HG02759 (cell line): ENCODE results near the gene ATP2C1.

Experiments used
- ATAC-seq: cut with Tn5 transposase; IDR thresholded peaks from one replicate; pipeline ENCODE4 v1.9.1; 2021; ENCODE audit warnings: mild to moderate bottlenecking, moderate library complexity; ENCODE audit not compliant: unreplicated experiment

The ATP2C1 gene

GRCh38 chr3:130894130-130894985, 474 bp downstream of the ATP2C1 start:
- ATAC-seq, result peak; percentile 19

- no peak for ATAC-seq
These were observed 1.0 kb downstream of the ATP2C1 start for GRCh38 chr3:130894986-130895280.

- no peak for ATAC-seq
These were observed 2.0 kb downstream of the ATP2C1 start for GRCh38 chr3:130895690-130896488.

GRCh38 chr3:130897316-130897715, 3.4 kb downstream of the ATP2C1 start:
- no peak for ATAC-seq

- ATAC-seq, result peak; percentile 57
These were observed 7.1 kb downstream of the ATP2C1 start for GRCh38 chr3:130900959-130901358.

- ATAC-seq, result no peak
These were observed 7.8 kb downstream of the ATP2C1 start for GRCh38 chr3:130901463-130902204.

GRCh38 chr3:130903412-130903908, 9.6 kb downstream of the ATP2C1 start:
- no peak for ATAC-seq

GRCh38 chr3:130904491-130904890, 10.6 kb downstream of the ATP2C1 start:
- no peak for ATAC-seq

GRCh38 chr3:130905551-130905950, 11.7 kb downstream of the ATP2C1 start:
- no peak for ATAC-seq

GRCh38 chr3:130906374-130906995, 12.6 kb downstream of the ATP2C1 start:
- no peak for ATAC-seq

- no peak for ATAC-seq
These were observed 13.6 kb downstream of the ATP2C1 start for GRCh38 chr3:130907500-130907899.

GRCh38 chr3:130907966-130908365, 14.1 kb downstream of the ATP2C1 start:
- no peak for ATAC-seq

GRCh38 chr3:130915567-130916292, 21.8 kb downstream of the ATP2C1 start:
- no peak for ATAC-seq

- peak; percentile 74 for ATAC-seq
These were observed 22.8 kb downstream of the ATP2C1 start for GRCh38 chr3:130916507-130917167.

GRCh38 chr3:130918328-130918727, 24.4 kb downstream of the ATP2C1 start:
- no peak for ATAC-seq

GRCh38 chr3:130925628-130926027, 31.7 kb downstream of the ATP2C1 start:
- ATAC-seq, result peak; percentile 64

- ATAC-seq, result no peak
These were observed 32.6 kb downstream of the ATP2C1 start for GRCh38 chr3:130926504-130926903.

GRCh38 chr3:130929804-130930203, 35.9 kb downstream of the ATP2C1 start:
- ATAC-seq, result no peak

- no peak for ATAC-seq
These were observed 39.1 kb downstream of the ATP2C1 start for GRCh38 chr3:130932979-130933378.
